Heart left ventricle (tissue), 16 donors: Measurements from ENCODE around the gene GANC. TPM values are rescaled to one million over a fixed set of nuclear protein-coding genes. Genes with fewer than 3 reads are reported as not detected.
"Not testable (repeated sequence)": the region's sequence is repeated elsewhere in the genome, so short reads cannot be mapped to it uniquely, and the experiment has no call there.

ENCODE experiments used
- ATAC-seq, 4 donors: fragments of 200-7000 bp; cut with Tn5 transposase; one replicate each; pipeline ENCODE4 v1.9.1; 2020 to 2022; ENCODE audit warnings: moderate library complexity in 4 of 4, mild to moderate bottlenecking in 3 of 4, moderate number of reproducible peaks in 1 of 4
- DNase-seq, 5 donors: peaks; one replicate each; pipeline ENCODE4 v3.0.0-alpha.2; 2020
- H3K27ac ChIP-seq, 12 donors: fragments of 200-600 bp; sonication (generic) in 4 of 12; one replicate each; pipeline versions ENCODE4 v1.5.0 to v1.8.0; 2016 to 2022; ENCODE audit warnings: mild to moderate bottlenecking in 2 of 12
- H3K27me3 ChIP-seq, 9 donors: fragments of 200-600 bp; sonication (generic) in 2 of 9; one replicate each; pipeline versions ENCODE4 v1.5.1 to v1.8.0; 2016 to 2022; ENCODE audit warnings: mild to moderate bottlenecking in 3 of 9
- H3K36me3 ChIP-seq, 9 donors: fragments of 200-600 bp; sonication (generic) in 2 of 9; one replicate each; pipeline versions ENCODE4 v1.5.0 to v1.8.0; 2018 to 2022; ENCODE audit warnings: mild to moderate bottlenecking in 2 of 9
- H3K4me1 ChIP-seq, 12 donors: fragments of 200-600 bp; sonication (generic) in 4 of 12; one replicate each; pipeline versions ENCODE4 v1.5.0 to v1.8.0; 2016 to 2022; ENCODE audit warnings: mild to moderate bottlenecking in 3 of 12
- H3K4me3 ChIP-seq, 12 donors: fragments of 200-600 bp; sonication (generic) in 4 of 12; one replicate each; pipeline versions ENCODE4 v1.5.0 to v1.8.0; 2017 to 2022; ENCODE audit warnings: mild to moderate bottlenecking in 9 of 12, moderate library complexity in 4 of 12
- H3K9me3 ChIP-seq, 12 donors: fragments of 200-600 bp; sonication (generic) in 4 of 12; one replicate each; pipeline versions ENCODE4 v1.5.0 to v1.8.0; 2016 to 2022; ENCODE audit warnings: mild to moderate bottlenecking in 1 of 12
- POLR2A ChIP-seq, 2 donors: fragments of 450-650 bp; IDR thresholded peaks; one replicate each; pipeline ENCODE4 v1.6.1; 2017; ENCODE audit warnings: antibody characterized with exemption in 2 of 2, mild to moderate bottlenecking in 2 of 2, moderate library complexity in 2 of 2
- WGBS, 4 donors: extraction: QIAGEN DNeasy Blood & Tissue Kit in 2 of 4; methylation state at CpG; one replicate each; pipeline versions ENCODE4 v1.1.5 to v1.1.7; 2013 to 2018; 5-methylcytosine and 5-hydroxymethylcytosine counted together
- intact Hi-C, 10 donors: fragments of 100-400 bp; cut with DNase I; formaldehyde crosslinking; loops; one replicate each; pipeline versions ENCODE4 v1.11.1 to v1.14.2; 2022
- polyA plus RNA-seq, 2 donors: library from polyadenylated mRNA; stranded (reverse); fragments of 200-250 nt; gene quantifications; one replicate each; pipeline ENCODE4 v1.2.3, GENCODE V29; 2013
- total RNA-seq, 9 donors: library from RNA; depleted of rRNA in 2 of 9; stranded (reverse); fragments of >200 nt in 2 of 9; fragmentation: NEBNext Ultra II Directional in 3 of 9; extraction: Animal tissue kit (Norgen Biotek cat#: 25700) in 3 of 9; gene quantifications; one replicate each; pipeline versions ENCODE4 v1.1.0 to v1.2.4, GENCODE V29; 2016 to 2023
- TF ChIP-seq, protein P1 (sequence below), 12 donors: fragments of 200-600 bp; sonication (generic) in 4 of 12; IDR thresholded peaks; one replicate each; pipeline versions ENCODE4 v1.5.0 to v1.8.0; 2018 to 2022; ENCODE audit warnings: antibody characterized with exemption in 12 of 12, mild to moderate bottlenecking in 5 of 12
- donor health status: ischemic (EF 13 %, LVEDD 7.1; RV severe dilation, severe dysfunction).
- donor health status: healthy with polysubstance abuse.
- donor health status: DM: no; HTN: yes; CAD: no.
- donor health status: DM: no; HTN: no; CAD: no.
- donor health status: ischemic (EF 25% LVEDD 6.9; RV normal size, moderate dysfunction).
- donor health status: ischemic (EF 25% LVEDD 5.7; RV mildly dilated, moderate dysfunction).
- donor health status: healthy.
- donor health status: DM: yes; HTN: yes; CAD: no.
- donor health status: ischemic (EF 35%, LVEDD 5.7; RV mildly dilated, moderate dysfunction).
- donor health status: nonischemic (EF 11% LVEDD 7.7; RV severe dilation, severe dysfunction).
- donor health status: DM: yes; HTN: yes; CAD: no.
- donor health status: PGD.
- donor health status: ischemic (EF 29% LVEDD 5.4; RV normal size, mild dysfunction).
- donor health status: nonischemic (EF 23%, LVEDD 6.1; RV moderate dilation, normal function).

GANC gene
- total and polyA plus RNA-seq, 11 donors: 6.8 to 30.2 (median 17.0) TPM

DNA sequence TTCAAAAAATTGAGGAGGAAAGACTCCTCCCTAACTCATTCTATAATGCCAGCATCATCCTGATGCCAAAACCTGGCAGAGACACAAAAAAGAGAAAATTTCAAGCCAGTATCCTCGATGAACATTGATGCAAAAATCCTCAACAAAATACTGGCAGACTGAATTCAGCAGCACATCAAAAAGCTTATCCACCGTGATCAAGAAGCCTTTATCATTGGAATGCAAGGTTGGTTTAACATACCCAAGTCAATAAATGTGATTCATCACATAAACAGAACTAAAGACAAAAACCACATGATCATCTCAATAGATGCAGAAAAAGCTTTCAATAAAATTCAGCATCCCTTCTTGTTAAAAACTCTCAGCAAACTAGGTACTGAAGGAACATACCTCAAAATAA is 62.1 kb downstream of the GANC start:
- Histone ChIP-seq H3K27ac (no peak overlapping the region), H3K4me3 (no peak overlapping the region), H3K9me3 (peaks cover 0 to 30% (median 9%) of the 10 kb centered on the region in 12 donors), H3K4me1 (peaks cover 0 to 14% (median 3%) of the 10 kb centered on the region in 12 donors), H3K27me3 (no peaks in the 10 kb centered on the region), H3K36me3 (peaks cover 0 to 43% (median 8%) of the 10 kb centered on the region in 9 donors)
- 97 to 99% (median 98%) methylated on average over 2 of the region's 2 CpGs for whole genome bisulfite sequencing, 4 donors
- ATAC-seq (no peak), DNase-seq (no peak)
- TF ChIP-seq POLR2A (IDR thresholded peaks at IDR 0.05): no peak
- TF ChIP-seq, protein P1, sequence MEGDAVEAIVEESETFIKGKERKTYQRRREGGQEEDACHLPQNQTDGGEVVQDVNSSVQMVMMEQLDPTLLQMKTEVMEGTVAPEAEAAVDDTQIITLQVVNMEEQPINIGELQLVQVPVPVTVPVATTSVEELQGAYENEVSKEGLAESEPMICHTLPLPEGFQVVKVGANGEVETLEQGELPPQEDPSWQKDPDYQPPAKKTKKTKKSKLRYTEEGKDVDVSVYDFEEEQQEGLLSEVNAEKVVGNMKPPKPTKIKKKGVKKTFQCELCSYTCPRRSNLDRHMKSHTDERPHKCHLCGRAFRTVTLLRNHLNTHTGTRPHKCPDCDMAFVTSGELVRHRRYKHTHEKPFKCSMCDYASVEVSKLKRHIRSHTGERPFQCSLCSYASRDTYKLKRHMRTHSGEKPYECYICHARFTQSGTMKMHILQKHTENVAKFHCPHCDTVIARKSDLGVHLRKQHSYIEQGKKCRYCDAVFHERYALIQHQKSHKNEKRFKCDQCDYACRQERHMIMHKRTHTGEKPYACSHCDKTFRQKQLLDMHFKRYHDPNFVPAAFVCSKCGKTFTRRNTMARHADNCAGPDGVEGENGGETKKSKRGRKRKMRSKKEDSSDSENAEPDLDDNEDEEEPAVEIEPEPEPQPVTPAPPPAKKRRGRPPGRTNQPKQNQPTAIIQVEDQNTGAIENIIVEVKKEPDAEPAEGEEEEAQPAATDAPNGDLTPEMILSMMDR (IDR thresholded peaks at IDR 0.05): no peak
- intact Hi-C loops: no loop called here

DNA sequence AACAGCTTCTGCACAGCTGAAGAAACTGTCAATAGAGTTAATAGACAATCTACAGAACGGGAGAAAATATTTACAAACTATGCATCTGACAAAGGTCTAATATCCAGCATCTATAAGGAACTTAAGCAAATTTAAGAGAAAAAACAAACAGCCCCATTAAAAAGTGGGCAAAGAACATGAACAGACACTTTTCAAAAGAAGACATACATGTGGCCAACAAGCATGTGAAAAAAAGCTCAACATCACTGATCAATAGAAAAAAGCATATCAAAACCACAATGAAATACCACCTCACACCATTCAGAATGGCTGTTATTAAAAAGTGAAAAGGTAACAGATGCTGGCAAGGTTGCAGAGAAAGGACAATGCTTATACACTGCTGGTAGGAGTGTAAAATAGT is 63.6 kb downstream of the GANC start:
- H3K4me3 ChIP-seq, intact Hi-C loops, DNase-seq, H3K27ac ChIP-seq, ATAC-seq, H3K4me1 ChIP-seq, H3K27me3 ChIP-seq: not testable (repeated sequence)
- WGBS, 4 donors: 92 to 98% (median 97%) methylated on average over 1 of the region's 1 CpG
- H3K36me3 ChIP-seq: peaks cover 0 to 40% (median 7%) of the 10 kb centered on the region in 9 donors
- peaks cover 0 to 30% (median 9%) of the 10 kb centered on the region in 12 donors for H3K9me3 ChIP-seq

DNA sequence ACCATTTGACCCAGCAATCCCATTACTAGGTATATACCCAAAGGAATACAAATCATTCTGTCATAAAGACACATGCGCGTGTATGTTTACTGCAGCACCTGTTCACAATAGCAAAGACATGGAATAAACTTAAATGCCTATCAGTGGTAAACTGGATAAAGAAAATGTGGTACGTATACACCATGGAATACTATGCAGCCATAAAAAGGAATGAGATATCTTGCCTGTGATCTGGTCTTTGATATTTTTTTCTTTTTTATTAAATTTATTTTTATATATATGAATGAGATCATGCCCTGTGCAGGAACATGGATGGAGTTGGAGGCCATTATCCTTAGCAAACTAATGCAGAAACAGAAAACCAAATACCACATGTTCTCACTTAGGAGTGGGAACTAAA is 64.1 kb downstream of the GANC start:
- H3K4me3 ChIP-seq, H3K4me1 ChIP-seq, H3K27me3 ChIP-seq, intact Hi-C loops, ATAC-seq, DNase-seq, H3K27ac ChIP-seq: not testable (repeated sequence)
- Histone ChIP-seq H3K9me3 (peaks cover 0 to 30% (median 9%) of the 10 kb centered on the region in 12 donors), H3K36me3 (peaks cover 0 to 39% (median 7%) of the 10 kb centered on the region in 9 donors)
- WGBS, 4 donors: 97 to 99% (median 98%) methylated on average over 3 of the region's 3 CpGs

DNA sequence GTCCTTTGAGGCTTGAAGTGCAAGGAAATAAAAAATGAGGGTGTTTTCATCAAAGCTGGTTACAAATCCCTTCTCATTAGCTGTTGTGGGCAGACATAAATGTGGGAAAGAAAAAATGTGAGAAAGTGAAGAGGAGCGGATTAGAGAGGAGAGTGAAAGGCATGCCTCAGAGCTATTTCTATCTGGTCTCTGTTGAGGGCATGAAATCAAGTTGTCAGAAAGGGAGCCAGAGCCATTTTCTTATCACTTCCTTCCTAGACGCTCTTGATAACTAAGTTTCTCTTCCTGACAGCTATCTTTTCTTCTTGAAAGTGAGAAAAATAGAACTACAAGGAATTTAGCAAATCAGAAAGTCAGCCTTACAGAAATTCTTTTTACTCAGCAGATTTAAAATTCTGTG is 65.5 kb downstream of the GANC start:
- 26 to 31% (median 27%) methylated on average over 2 of the region's 2 CpGs for WGBS, 4 donors
- peaks cover 0 to 50% (median 19%) of the 10 kb centered on the region in 9 donors for H3K36me3 ChIP-seq
- intact Hi-C loops: no loop called here
- peak overlapping the region in 2 of 12 donors; percentile 17 to 33 for H3K27ac ChIP-seq
- no peaks in the 10 kb centered on the region for H3K27me3 ChIP-seq
- TF ChIP-seq, protein P1 (IDR thresholded peaks at IDR 0.05): no peak
- TF ChIP-seq POLR2A (IDR thresholded peaks at IDR 0.05): no peak
- H3K4me1 ChIP-seq: peaks cover 0 to 9% (median 0%) of the 10 kb centered on the region in 12 donors
- H3K4me3 ChIP-seq: no peak overlapping the region
- ATAC-seq (peak in 1 of 4 donors; percentile 42), DNase-seq (no peak)
- H3K9me3 ChIP-seq: peaks cover 0 to 30% (median 9%) of the 10 kb centered on the region in 12 donors

DNA sequence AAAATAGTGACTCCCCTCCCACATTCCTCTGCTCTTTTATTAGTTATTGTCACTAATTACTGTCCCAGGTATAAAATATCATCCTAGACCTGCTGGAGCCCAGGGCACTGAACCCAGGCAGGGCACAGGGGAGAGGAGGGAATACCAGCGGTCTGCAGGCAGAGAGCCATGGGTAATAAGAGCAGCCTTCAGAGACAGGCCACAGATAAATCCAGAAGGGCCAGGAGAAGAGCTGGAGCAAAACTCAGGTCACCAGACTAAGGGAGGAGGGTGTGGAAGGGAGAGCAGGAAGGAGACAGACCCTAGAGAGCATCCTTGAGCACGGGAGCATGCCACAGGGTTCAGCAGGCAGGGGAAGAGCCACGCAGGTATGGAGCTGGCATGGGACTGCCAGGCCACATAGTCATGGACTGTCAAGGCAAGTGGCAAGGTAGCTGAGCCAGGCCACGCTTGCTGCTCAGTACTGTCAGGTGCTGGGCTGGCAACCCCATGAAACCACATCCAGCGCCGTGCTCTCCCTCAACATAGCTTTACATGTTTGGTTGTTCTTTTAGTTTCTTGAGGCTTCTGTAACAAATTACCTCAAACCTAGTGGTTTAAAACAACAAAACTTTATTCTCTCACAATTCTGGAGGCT is 70.7 kb downstream of the GANC start:
- Histone ChIP-seq H3K27ac (no peak overlapping the region), H3K36me3 (peaks cover 0 to 81% (median 61%) of the 10 kb centered on the region in 9 donors), H3K4me1 (peaks cover 0 to 8% (median 0%) of the 10 kb centered on the region in 12 donors), H3K4me3 (no peak overlapping the region), H3K27me3 (no peaks in the 10 kb centered on the region), H3K9me3 (no peaks in the 10 kb centered on the region)
- intact Hi-C loops: no loop called here
- no peak for DNase-seq
- TF ChIP-seq, protein P1 (IDR thresholded peaks at IDR 0.05): no peak
- TF ChIP-seq POLR2A (IDR thresholded peaks at IDR 0.05): no peak
- WGBS, 4 donors: 85 to 95% (median 91%) methylated on average over 6 of the region's 6 CpGs
- ATAC-seq: no peak
